Thyroid gland (tissue), 4 donors: ENCODE results near the gene ATG16L1. TPM values are rescaled to one million over a fixed set of nuclear protein-coding genes. Genes with fewer than 3 reads are reported as not detected.

ENCODE experiments used
- DNase-seq, 2 donors: peaks; one replicate each; pipeline ENCODE4 v3.0.0-alpha.2; 2019
- H3K27ac ChIP-seq, 3 donors: fragments of 200-600 bp; sonication (generic); 1 replicate in 2 of 3; 2 replicates in 1 of 3; pipeline ENCODE4 v1.5.1; 2016 to 2019; ENCODE audit warnings: mild to moderate bottlenecking in 1 of 3, moderate library complexity in 1 of 3
- H3K27me3 ChIP-seq: fragments of 200-600 bp; sonication (generic); one replicate; pipeline ENCODE4 v1.5.1; 2019
- H3K36me3 ChIP-seq, 2 donors: fragments of 200-600 bp; sonication (generic); one replicate each; pipeline ENCODE4 v1.5.1; 2016 to 2019
- H3K4me1 ChIP-seq, 2 donors: fragments of 200-600 bp; sonication (generic); one replicate each; pipeline ENCODE4 v1.5.1; 2017 to 2019
- H3K4me3 ChIP-seq, 3 donors: fragments of 200-600 bp; sonication (generic); replicated peaks in 1 of 3; 1 replicate in 2 of 3; 2 replicates in 1 of 3; pipeline ENCODE4 v1.5.1; 2016; ENCODE audit warnings: mild to moderate bottlenecking in 1 of 3
- H3K9me3 ChIP-seq: fragments of 200-600 bp; sonication (generic); one replicate; pipeline ENCODE4 v1.5.1; 2017
- CTCF ChIP-seq, 6 experiments: fragments of 200-600 bp in 3 of 6; fragments of 450-650 bp in 3 of 6; sonication (generic) in 3 of 6; IDR thresholded peaks; one replicate each; pipeline ENCODE4 v1.5.1; 2016 to 2019; ENCODE audit warnings: antibody characterized with exemption in 6 of 6, mild to moderate bottlenecking in 2 of 6, inconsistent platforms in 1 of 6, moderate library complexity in 1 of 6
- POLR2A ChIP-seq, 2 donors: fragments of 450-650 bp; IDR thresholded peaks; one replicate each; pipeline ENCODE4 v1.6.1; 2017; ENCODE audit warnings: antibody characterized with exemption in 2 of 2, mild to moderate bottlenecking in 2 of 2, moderate library complexity in 1 of 2
- WGBS, 2 donors: methylation state at CpG; one replicate each; pipeline ENCODE4 v1.1.5; 2017; 5-methylcytosine and 5-hydroxymethylcytosine counted together
- intact Hi-C: fragments of 100-400 bp; cut with DNase I; formaldehyde crosslinking; loops from one replicate; pipeline ENCODE4 v1.15.1; 2023
- total RNA-seq, 4 donors: library from RNA; depleted of rRNA; stranded (reverse); fragments of >200 nt; gene quantifications; one replicate each; pipeline ENCODE4 v1.2.3, GENCODE V29; 2016

The ATG16L1 gene
- total RNA-seq, 4 donors from 2014 or later = 52.7 to 112 (median 78.9) TPM

GRCh38 chr2:233250568-233250967 is 905 bp upstream of the ATG16L1 start:
- H3K27me3 ChIP-seq = no peaks in the 10 kb centered on the region
- no peaks in the 10 kb centered on the region for H3K36me3 ChIP-seq
- peak overlapping the region in 1 of 3 donors; percentile 72 for H3K27ac ChIP-seq
- H3K9me3 ChIP-seq = no peaks in the 10 kb centered on the region
- H3K4me1 ChIP-seq = peaks cover 14 to 19% of the 10 kb centered on the region in 2 donors
- WGBS, 2 donors = 95% methylated on average over 9 of the region's 9 CpGs
- DNase-seq = no peak
- H3K4me3 ChIP-seq = no peak overlapping the region
- intact Hi-C loops = loop anchor here (10.0 kb wide), 2 partner anchors 104 to 396 kb away; partner anchors contain the start of gene DGKD
- no peak for TF ChIP-seq POLR2A (IDR thresholded peaks at IDR 0.05)
- no peak for TF ChIP-seq CTCF (IDR thresholded peaks at IDR 0.05)

- Histone ChIP-seq H3K9me3 (no peaks in the 10 kb centered on the region), H3K27me3 (no peaks in the 10 kb centered on the region), H3K4me3 (peak overlapping the region in 1 of 3 donors; percentile 100), H3K27ac (peak overlapping the region; percentile 72 to 93 (median 84)), H3K4me1 (peaks cover 14 to 19% of the 10 kb centered on the region in 2 donors), H3K36me3 (no peaks in the 10 kb centered on the region)
- no peak for TF ChIP-seq CTCF (IDR thresholded peaks at IDR 0.05)
- TF ChIP-seq POLR2A (IDR thresholded peaks at IDR 0.05) = no peak
- DNase-seq = no peak
- intact Hi-C loops = loop anchor here (10.0 kb wide), 2 partner anchors 104 to 396 kb away; partner anchors contain the start of gene DGKD
- WGBS, 2 donors = 54 to 77% methylated on average over 1 of the region's 1 CpG
Measured at GRCh38 chr2:233250985-233251305, 528 bp upstream of the ATG16L1 start.

- WGBS, 2 donors = 0 to 4% methylated on average over 17 to 18 of the region's 18 CpGs
- Histone ChIP-seq H3K4me3 (peak overlapping the region; percentile 72 to 100 (median 95)), H3K27me3 (no peaks in the 10 kb centered on the region), H3K27ac (peak overlapping the region; percentile 63 to 93 (median 72)), H3K4me1 (peaks cover 14 to 19% of the 10 kb centered on the region in 2 donors), H3K9me3 (no peaks in the 10 kb centered on the region), H3K36me3 (peaks cover 0 to 8% of the 10 kb centered on the region in 2 donors)
- intact Hi-C loops = loop anchor here (10.0 kb wide), 2 partner anchors 103 to 397 kb away; partner anchors contain the start of gene DGKD
- TF ChIP-seq CTCF (IDR thresholded peaks at IDR 0.05) (no peak), POLR2A (IDR thresholded peaks at IDR 0.05) (no peak)
- peak; percentile 12 to 16 for DNase-seq
Measured at GRCh38 chr2:233252227-233252626, 754 bp downstream of the ATG16L1 start.

- no peaks in the 10 kb centered on the region for H3K9me3 ChIP-seq
- no peak for TF ChIP-seq POLR2A (IDR thresholded peaks at IDR 0.05)
- TF ChIP-seq CTCF (IDR thresholded peaks at IDR 0.05) = no peak
- intact Hi-C loops = loop anchor here (10.0 kb wide), 2 partner anchors 100 to 400 kb away; partner anchors contain the start of gene DGKD
- no peak overlapping the region for H3K4me3 ChIP-seq
- 89 to 93% methylated on average over 11 of the region's 11 CpGs for WGBS, 2 donors
- peaks cover 0 to 27% of the 10 kb centered on the region in 2 donors for H3K36me3 ChIP-seq
- no peaks in the 10 kb centered on the region for H3K27me3 ChIP-seq
- DNase-seq = no peak
- H3K4me1 ChIP-seq = peaks cover 19 to 21% of the 10 kb centered on the region in 2 donors
- H3K27ac ChIP-seq = no peak overlapping the region
Measured at GRCh38 chr2:233255151-233255550, 3.7 kb downstream of the ATG16L1 start.

- Histone ChIP-seq H3K4me3 (no peak overlapping the region), H3K36me3 (peaks cover 0 to 27% of the 10 kb centered on the region in 2 donors), H3K27me3 (no peaks in the 10 kb centered on the region), H3K4me1 (peaks cover 19 to 30% of the 10 kb centered on the region in 2 donors), H3K9me3 (no peaks in the 10 kb centered on the region), H3K27ac (no peak overlapping the region)
- WGBS, 2 donors = 94 to 95% methylated on average over 4 of the region's 4 CpGs
- intact Hi-C loops = loop anchor here (10.0 kb wide), 2 partner anchors 99 to 401 kb away; partner anchors contain the start of gene DGKD
- DNase-seq = no peak
- TF ChIP-seq POLR2A (IDR thresholded peaks at IDR 0.05) = no peak
- TF ChIP-seq CTCF (IDR thresholded peaks at IDR 0.05) = no peak
Measured at GRCh38 chr2:233256048-233256447, 4.6 kb downstream of the ATG16L1 start.
